ENCODE measurements around the gene SULT2A1.

DNA sequence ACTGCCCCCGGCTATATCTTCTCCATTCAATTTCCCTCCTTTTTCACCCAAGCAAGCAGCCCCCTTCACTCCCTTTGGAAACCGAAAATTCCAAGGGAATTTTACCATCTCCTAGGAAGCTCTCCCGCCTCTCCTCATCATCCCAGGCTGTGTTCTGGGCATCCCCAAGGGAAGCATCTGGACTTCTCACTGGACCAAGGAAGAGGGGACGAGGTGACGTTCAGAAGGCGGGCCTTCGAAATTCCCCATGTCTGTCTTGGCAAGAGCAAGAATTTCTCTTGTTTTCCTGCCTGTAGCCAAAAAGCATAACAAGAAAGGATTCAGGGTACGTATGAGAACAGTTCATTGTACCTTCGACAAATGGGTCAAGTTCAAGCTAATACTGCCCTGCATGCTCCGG is 20.9 kb downstream of the SULT2A1 start:
- TF ChIP-seq CTCF (IDR thresholded peaks at IDR 0.05): no peak
- TF ChIP-seq EZH2 (IDR thresholded peaks at IDR 0.05): no peak

Data from neural progenitor cell (in vitro differentiated cells).